Colonic mucosa (tissue), 4 donors: ENCODE data around the gene SLC41A3. TPM values are rescaled to one million over a fixed set of nuclear protein-coding genes. Genes with fewer than 3 reads are reported as not detected.
"Not testable (repeated sequence)": the region's sequence is repeated elsewhere in the genome, so short reads cannot be mapped to it uniquely, and the experiment has no call there.

ENCODE experiments used
- DNase-seq: peaks from one replicate; pipeline ENCODE4 v3.0.0-alpha.2; 2020
- H3K27ac ChIP-seq: fragments of 200-600 bp; one replicate; pipeline ENCODE4 v1.8.0; 2021
- H3K27me3 ChIP-seq: fragments of 200-600 bp; one replicate; pipeline ENCODE4 v1.8.0; 2021
- H3K36me3 ChIP-seq: fragments of 200-600 bp; one replicate; pipeline ENCODE4 v1.8.0; 2021
- H3K4me1 ChIP-seq: fragments of 200-600 bp; one replicate; pipeline ENCODE4 v1.8.0; 2021; ENCODE audit warnings: mild to moderate bottlenecking
- H3K4me3 ChIP-seq: fragments of 200-600 bp; one replicate; pipeline ENCODE4 v1.8.0; 2021
- H3K9ac ChIP-seq, 2 donors: one replicate each; pipeline ENCODE4 v1.7.0; 2013; ENCODE audit warnings: control low read depth in 2 of 2, low read depth in 2 of 2, low read length in 2 of 2
- H3K9me3 ChIP-seq: fragments of 200-600 bp; one replicate; pipeline ENCODE4 v1.8.0; 2021
- CTCF ChIP-seq: fragments of 200-600 bp; IDR thresholded peaks from one replicate; pipeline ENCODE4 v1.8.0; 2022; ENCODE audit warnings: antibody characterized with exemption, mild to moderate bottlenecking
- intact Hi-C: fragments of 100-400 bp; cut with DNase I; formaldehyde crosslinking; loops from one replicate; pipeline ENCODE4 v1.14.1; 2022
- total RNA-seq, 2 donors: library from RNA; stranded (reverse); fragmentation: NEBNext Ultra II Directional in 1 of 2; extraction: Animal tissue kit (Norgen Biotek cat#: 25700) in 1 of 2; gene quantifications; one replicate each; pipeline ENCODE4 v1.2.1, GENCODE V29; 2021
- donor health status: healthy.
- donor health status: DM: no; HTN: no; CAD: no.
- donor health status: DM: no; HTN: no; CAD: no.

The SLC41A3 gene
- total RNA-seq, 2 donors from 2014 or later, result 27.6 to 33.1 TPM

- H3K4me3 ChIP-seq, result no peak overlapping the region
- H3K4me1 ChIP-seq, result no peaks in the 10 kb centered on the region
- no peak for TF ChIP-seq CTCF
- peak; percentile 14 for DNase-seq
- H3K27ac ChIP-seq, result no peak overlapping the region
- H3K9ac ChIP-seq, result no peak overlapping the region
- intact Hi-C loops, result no loop called here
- H3K36me3 ChIP-seq, result no peaks in the 10 kb centered on the region
- no peaks in the 10 kb centered on the region for H3K27me3 ChIP-seq
- no peaks in the 10 kb centered on the region for H3K9me3 ChIP-seq
These were observed 17.6 kb upstream of the SLC41A3 start for GRCh38 chr3:126101521-126101982.

GRCh38 chr3:126100634-126101301 lies 16.8 kb upstream of the SLC41A3 start:
- Histone ChIP-seq H3K9me3 (no peaks in the 10 kb centered on the region), H3K4me3 (no peak overlapping the region), H3K36me3 (no peaks in the 10 kb centered on the region), H3K27me3 (no peaks in the 10 kb centered on the region), H3K9ac (no peak overlapping the region), H3K27ac (no peak overlapping the region), H3K4me1 (no peaks in the 10 kb centered on the region)
- intact Hi-C loops, result no loop called here
- TF ChIP-seq CTCF, result no peak
- peak; percentile 12 for DNase-seq

- Histone ChIP-seq H3K27me3 (no peaks in the 10 kb centered on the region), H3K9me3 (no peaks in the 10 kb centered on the region), H3K36me3 (no peaks in the 10 kb centered on the region), H3K4me1 (no peaks in the 10 kb centered on the region), H3K27ac (no peak overlapping the region), H3K4me3 (no peak overlapping the region), H3K9ac (no peak overlapping the region)
- DNase-seq, result peak; percentile 6
- intact Hi-C loops, result no loop called here
- TF ChIP-seq CTCF, result no peak
These were observed 16.3 kb upstream of the SLC41A3 start for GRCh38 chr3:126100269-126100633.

GRCh38 chr3:126098391-126098858 lies 14.5 kb upstream of the SLC41A3 start:
- Histone ChIP-seq H3K27me3 (no peaks in the 10 kb centered on the region), H3K4me3 (no peak overlapping the region), H3K4me1 (no peaks in the 10 kb centered on the region), H3K9ac (no peak overlapping the region), H3K9me3 (no peaks in the 10 kb centered on the region), H3K27ac (no peak overlapping the region), H3K36me3 (no peaks in the 10 kb centered on the region)
- DNase-seq, result no peak
- intact Hi-C loops, result no loop called here
- no peak for TF ChIP-seq CTCF

- Histone ChIP-seq H3K36me3 (no peaks in the 10 kb centered on the region), H3K4me1 (no peaks in the 10 kb centered on the region), H3K9ac (no peak overlapping the region), H3K4me3 (no peak overlapping the region), H3K27ac (no peak overlapping the region), H3K9me3 (no peaks in the 10 kb centered on the region), H3K27me3 (no peaks in the 10 kb centered on the region)
- DNase-seq, result no peak
- no peak for TF ChIP-seq CTCF
- intact Hi-C loops, result no loop called here
These were observed 13.9 kb upstream of the SLC41A3 start for GRCh38 chr3:126097801-126098200.

- H3K27me3 ChIP-seq, H3K4me1 ChIP-seq, DNase-seq, H3K36me3 ChIP-seq, H3K4me3 ChIP-seq, H3K27ac ChIP-seq, H3K9ac ChIP-seq, H3K9me3 ChIP-seq, intact Hi-C loops: not testable (repeated sequence)
These were observed 12.3 kb upstream of the SLC41A3 start for GRCh38 chr3:126096274-126096673.

- H3K27me3 ChIP-seq, H3K9ac ChIP-seq, H3K4me1 ChIP-seq, H3K9me3 ChIP-seq, H3K27ac ChIP-seq, H3K36me3 ChIP-seq, H3K4me3 ChIP-seq, DNase-seq, intact Hi-C loops: not testable (repeated sequence)
These were observed 8.2 kb upstream of the SLC41A3 start for GRCh38 chr3:126092128-126092527.
